GM18502 (cell line): ENCODE data around the gene EBF4.
"Not testable (repeated sequence)": the region's sequence is repeated elsewhere in the genome, so short reads cannot be mapped to it uniquely, and the experiment has no call there.

Experiments used
- ATAC-seq: cut with Tn5 transposase; IDR thresholded peaks from one replicate; pipeline ENCODE4 v1.9.1; 2021; ENCODE audit warnings: mild to moderate bottlenecking; ENCODE audit not compliant: unreplicated experiment, poor library complexity

Gene EBF4

GRCh38 chr20:2671977-2672376 lies 20.6 kb upstream of the EBF4 start:
- no peak for ATAC-seq

- no peak for ATAC-seq
Observed at GRCh38 chr20:2672446-2672845, 20.1 kb upstream of the EBF4 start.

GRCh38 chr20:2673453-2673852 lies 19.1 kb upstream of the EBF4 start:
- ATAC-seq: no peak

- ATAC-seq: no peak
Observed at GRCh38 chr20:2680046-2680445, 12.5 kb upstream of the EBF4 start.

- not testable (repeated sequence) for ATAC-seq
Observed at GRCh38 chr20:2682040-2682439, 10.5 kb upstream of the EBF4 start.

- ATAC-seq: not testable (repeated sequence)
Observed at GRCh38 chr20:2684817-2685216, 7.8 kb upstream of the EBF4 start.

- no peak for ATAC-seq
Observed at GRCh38 chr20:2687514-2687913, 5.1 kb upstream of the EBF4 start.

GRCh38 chr20:2688041-2688591 lies 4.5 kb upstream of the EBF4 start:
- ATAC-seq: no peak

GRCh38 chr20:2690213-2690612 lies 2.4 kb upstream of the EBF4 start:
- ATAC-seq: no peak

- ATAC-seq: no peak
Observed at GRCh38 chr20:2690718-2691117, 1.9 kb upstream of the EBF4 start.

- no peak for ATAC-seq
Observed at GRCh38 chr20:2691127-2691526, 1.5 kb upstream of the EBF4 start.

- ATAC-seq: no peak
Observed at GRCh38 chr20:2691663-2692035, 931 bp upstream of the EBF4 start.

GRCh38 chr20:2692886-2693285 lies 306 bp downstream of the EBF4 start:
- no peak for ATAC-seq

- ATAC-seq: no peak
Observed at GRCh38 chr20:2693286-2694007, 867 bp downstream of the EBF4 start.

- no peak for ATAC-seq
Observed at GRCh38 chr20:2694008-2694471, 1.5 kb downstream of the EBF4 start.

- no peak for ATAC-seq
Observed at GRCh38 chr20:2694519-2694918, 1.9 kb downstream of the EBF4 start.

GRCh38 chr20:2695206-2695983 lies 2.8 kb downstream of the EBF4 start:
- ATAC-seq: no peak

- ATAC-seq: not testable (repeated sequence)
Observed at GRCh38 chr20:2695984-2696525, 3.5 kb downstream of the EBF4 start.

- no peak for ATAC-seq
Observed at GRCh38 chr20:2696646-2697045, 4.1 kb downstream of the EBF4 start.

- no peak for ATAC-seq
Observed at GRCh38 chr20:2697768-2698167, 5.2 kb downstream of the EBF4 start.

- ATAC-seq: no peak
Observed at GRCh38 chr20:2698186-2698817, 5.7 kb downstream of the EBF4 start.
